HG03280 (cell line): ENCODE results near the gene CHRNA10.

Experiments
- ATAC-seq: cut with Tn5 transposase; IDR thresholded peaks from one replicate; pipeline ENCODE4 v1.9.1; 2021; ENCODE audit warnings: mild to moderate bottlenecking, moderate library complexity; ENCODE audit not compliant: unreplicated experiment

CHRNA10 gene

GRCh38 chr11:3635641-3636375 lies 35.4 kb downstream of the CHRNA10 start:
- no peak for ATAC-seq

GRCh38 chr11:3632070-3632660 lies 39.0 kb downstream of the CHRNA10 start:
- no peak for ATAC-seq

GRCh38 chr11:3631331-3631730 lies 39.9 kb downstream of the CHRNA10 start:
- ATAC-seq = no peak

- ATAC-seq = no peak
These were observed 43.9 kb downstream of the CHRNA10 start for GRCh38 chr11:3627291-3627690.

- no peak for ATAC-seq
These were observed 44.8 kb downstream of the CHRNA10 start for GRCh38 chr11:3626250-3626960.

- no peak for ATAC-seq
These were observed 47.3 kb downstream of the CHRNA10 start for GRCh38 chr11:3623767-3624458.

- no peak for ATAC-seq
These were observed 48.1 kb downstream of the CHRNA10 start for GRCh38 chr11:3623121-3623520.

- ATAC-seq = no peak
These were observed 48.7 kb downstream of the CHRNA10 start for GRCh38 chr11:3622521-3622920.

GRCh38 chr11:3617990-3618389 lies 53.2 kb downstream of the CHRNA10 start:
- no peak for ATAC-seq

GRCh38 chr11:3616721-3617460 lies 54.3 kb downstream of the CHRNA10 start:
- ATAC-seq = no peak

GRCh38 chr11:3615998-3616397 lies 55.2 kb downstream of the CHRNA10 start:
- no peak for ATAC-seq
